ENCODE measurements around the gene MED7.

DNA sequence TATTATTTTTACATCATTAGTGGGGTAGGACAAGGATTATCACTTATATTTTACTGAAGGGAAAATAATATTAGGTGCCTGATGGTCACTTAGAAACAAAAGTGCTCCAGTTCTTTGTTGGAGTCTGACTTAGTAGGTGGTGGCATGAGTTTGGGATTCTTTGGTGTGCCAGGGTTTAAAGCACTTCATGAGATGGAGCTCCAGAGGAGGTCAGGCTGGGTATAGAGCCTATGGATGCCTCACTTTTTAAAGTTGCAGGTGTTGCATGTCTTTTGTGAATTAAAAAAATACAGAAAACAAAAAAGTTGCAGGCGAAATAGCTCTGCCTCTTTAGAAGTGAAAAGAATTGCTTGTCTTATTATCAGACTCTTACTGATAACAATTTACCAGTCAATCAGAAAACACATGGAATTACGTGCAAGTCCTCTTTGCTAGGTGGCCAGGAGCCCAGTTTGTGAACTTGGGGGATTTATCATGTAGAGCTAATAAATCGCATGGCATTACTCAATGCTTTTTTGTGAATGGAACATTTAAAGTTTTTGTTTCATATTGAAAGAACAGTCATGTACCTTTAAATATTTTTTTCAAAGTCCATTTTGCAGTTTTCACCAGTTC lies 39.6 kb upstream of the MED7 start:
- TF ChIP-seq ZNF549 (tag by site-specific recombination; IDR thresholded peaks at IDR 0.05) (no peak), BCL11A (tag by site-specific recombination; IDR thresholded peaks at IDR 0.05; ENCODE audit: low read depth) (no peak), HOXC10 (CRISPR knock-in tag; IDR thresholded peaks at IDR 0.05) (no peak), KLF9 (tag by site-specific recombination; IDR thresholded peaks at IDR 0.05; ENCODE audit: low read depth) (no peak), YY1 (tag by site-specific recombination; IDR thresholded peaks at IDR 0.05) (no peak), ZNF610 (tag by site-specific recombination; IDR thresholded peaks at IDR 0.05; ENCODE audit: borderline replicate concordance) (no peak), ZNF626 (tag by site-specific recombination; IDR thresholded peaks at IDR 0.05) (no peak), ZNF423 (tag by site-specific recombination; IDR thresholded peaks at IDR 0.05) (no peak), ZBTB7A (tag by site-specific recombination; IDR thresholded peaks at IDR 0.05; ENCODE audit: low read depth) (no peak), ZFP41 (tag by site-specific recombination; IDR thresholded peaks at IDR 0.05; ENCODE audit: borderline replicate concordance) (no peak)
- TF ChIP-seq, protein P1, sequence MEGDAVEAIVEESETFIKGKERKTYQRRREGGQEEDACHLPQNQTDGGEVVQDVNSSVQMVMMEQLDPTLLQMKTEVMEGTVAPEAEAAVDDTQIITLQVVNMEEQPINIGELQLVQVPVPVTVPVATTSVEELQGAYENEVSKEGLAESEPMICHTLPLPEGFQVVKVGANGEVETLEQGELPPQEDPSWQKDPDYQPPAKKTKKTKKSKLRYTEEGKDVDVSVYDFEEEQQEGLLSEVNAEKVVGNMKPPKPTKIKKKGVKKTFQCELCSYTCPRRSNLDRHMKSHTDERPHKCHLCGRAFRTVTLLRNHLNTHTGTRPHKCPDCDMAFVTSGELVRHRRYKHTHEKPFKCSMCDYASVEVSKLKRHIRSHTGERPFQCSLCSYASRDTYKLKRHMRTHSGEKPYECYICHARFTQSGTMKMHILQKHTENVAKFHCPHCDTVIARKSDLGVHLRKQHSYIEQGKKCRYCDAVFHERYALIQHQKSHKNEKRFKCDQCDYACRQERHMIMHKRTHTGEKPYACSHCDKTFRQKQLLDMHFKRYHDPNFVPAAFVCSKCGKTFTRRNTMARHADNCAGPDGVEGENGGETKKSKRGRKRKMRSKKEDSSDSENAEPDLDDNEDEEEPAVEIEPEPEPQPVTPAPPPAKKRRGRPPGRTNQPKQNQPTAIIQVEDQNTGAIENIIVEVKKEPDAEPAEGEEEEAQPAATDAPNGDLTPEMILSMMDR (tag by site-specific recombination; IDR thresholded peaks at IDR 0.05): no peak
- TF ChIP-seq, protein P2, sequence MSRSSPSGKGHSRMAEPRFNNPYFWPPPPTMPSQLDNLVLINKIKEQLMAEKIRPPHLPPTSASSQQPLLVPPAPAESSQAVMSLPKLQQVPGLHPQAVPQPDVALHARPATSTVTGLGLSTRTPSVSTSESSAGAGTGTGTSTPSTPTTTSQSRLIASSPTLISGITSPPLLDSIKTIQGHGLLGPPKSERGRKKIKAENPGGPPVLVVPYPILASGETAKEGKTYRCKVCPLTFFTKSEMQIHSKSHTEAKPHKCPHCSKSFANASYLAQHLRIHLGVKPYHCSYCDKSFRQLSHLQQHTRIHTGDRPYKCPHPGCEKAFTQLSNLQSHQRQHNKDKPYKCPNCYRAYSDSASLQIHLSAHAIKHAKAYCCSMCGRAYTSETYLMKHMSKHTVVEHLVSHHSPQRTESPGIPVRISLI (tag by site-specific recombination; IDR thresholded peaks at IDR 0.05): no peak
- TF ChIP-seq, protein P3, sequence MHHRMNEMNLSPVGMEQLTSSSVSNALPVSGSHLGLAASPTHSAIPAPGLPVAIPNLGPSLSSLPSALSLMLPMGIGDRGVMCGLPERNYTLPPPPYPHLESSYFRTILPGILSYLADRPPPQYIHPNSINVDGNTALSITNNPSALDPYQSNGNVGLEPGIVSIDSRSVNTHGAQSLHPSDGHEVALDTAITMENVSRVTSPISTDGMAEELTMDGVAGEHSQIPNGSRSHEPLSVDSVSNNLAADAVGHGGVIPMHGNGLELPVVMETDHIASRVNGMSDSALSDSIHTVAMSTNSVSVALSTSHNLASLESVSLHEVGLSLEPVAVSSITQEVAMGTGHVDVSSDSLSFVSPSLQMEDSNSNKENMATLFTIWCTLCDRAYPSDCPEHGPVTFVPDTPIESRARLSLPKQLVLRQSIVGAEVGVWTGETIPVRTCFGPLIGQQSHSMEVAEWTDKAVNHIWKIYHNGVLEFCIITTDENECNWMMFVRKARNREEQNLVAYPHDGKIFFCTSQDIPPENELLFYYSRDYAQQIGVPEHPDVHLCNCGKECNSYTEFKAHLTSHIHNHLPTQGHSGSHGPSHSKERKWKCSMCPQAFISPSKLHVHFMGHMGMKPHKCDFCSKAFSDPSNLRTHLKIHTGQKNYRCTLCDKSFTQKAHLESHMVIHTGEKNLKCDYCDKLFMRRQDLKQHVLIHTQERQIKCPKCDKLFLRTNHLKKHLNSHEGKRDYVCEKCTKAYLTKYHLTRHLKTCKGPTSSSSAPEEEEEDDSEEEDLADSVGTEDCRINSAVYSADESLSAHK (tag by site-specific recombination; IDR thresholded peaks at IDR 0.05): no peak
